ENCODE data around the gene PADI6.

DNA sequence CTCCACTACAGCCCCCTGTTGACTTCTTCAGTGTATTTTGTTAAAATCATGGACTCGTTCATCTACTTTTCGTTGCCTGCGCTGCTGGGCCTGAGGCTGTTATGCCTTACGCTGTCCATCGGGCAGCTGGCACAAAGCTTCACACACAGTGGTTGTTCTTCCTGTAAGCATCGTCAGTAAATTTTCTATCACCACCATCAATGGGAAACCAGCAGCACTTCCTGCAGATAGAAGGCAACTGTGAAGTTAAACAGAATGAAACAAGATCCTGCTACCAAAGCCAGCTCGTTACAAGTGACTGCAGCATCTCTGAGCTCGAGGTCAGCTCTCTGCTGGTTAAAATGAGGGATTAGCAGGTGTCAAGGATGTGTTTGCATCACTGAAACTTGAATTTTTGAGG is 21.9 kb upstream of the PADI6 start:
- TF ChIP-seq, protein P1, sequence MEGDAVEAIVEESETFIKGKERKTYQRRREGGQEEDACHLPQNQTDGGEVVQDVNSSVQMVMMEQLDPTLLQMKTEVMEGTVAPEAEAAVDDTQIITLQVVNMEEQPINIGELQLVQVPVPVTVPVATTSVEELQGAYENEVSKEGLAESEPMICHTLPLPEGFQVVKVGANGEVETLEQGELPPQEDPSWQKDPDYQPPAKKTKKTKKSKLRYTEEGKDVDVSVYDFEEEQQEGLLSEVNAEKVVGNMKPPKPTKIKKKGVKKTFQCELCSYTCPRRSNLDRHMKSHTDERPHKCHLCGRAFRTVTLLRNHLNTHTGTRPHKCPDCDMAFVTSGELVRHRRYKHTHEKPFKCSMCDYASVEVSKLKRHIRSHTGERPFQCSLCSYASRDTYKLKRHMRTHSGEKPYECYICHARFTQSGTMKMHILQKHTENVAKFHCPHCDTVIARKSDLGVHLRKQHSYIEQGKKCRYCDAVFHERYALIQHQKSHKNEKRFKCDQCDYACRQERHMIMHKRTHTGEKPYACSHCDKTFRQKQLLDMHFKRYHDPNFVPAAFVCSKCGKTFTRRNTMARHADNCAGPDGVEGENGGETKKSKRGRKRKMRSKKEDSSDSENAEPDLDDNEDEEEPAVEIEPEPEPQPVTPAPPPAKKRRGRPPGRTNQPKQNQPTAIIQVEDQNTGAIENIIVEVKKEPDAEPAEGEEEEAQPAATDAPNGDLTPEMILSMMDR (conservative IDR thresholded peaks at IDR 0.05), result no peak
- TF ChIP-seq ZFX (IDR thresholded peaks at IDR 0.05), result no peak

Data from C4-2B (cell line).